Tibial artery (tissue), 4 donors: ENCODE results near the gene ARHGAP12.

Source experiments
- DNase-seq, 2 donors: peaks; one replicate each; pipeline ENCODE4 v3.0.0-alpha.2; 2019
- H3K27ac ChIP-seq, 2 donors: fragments of 200-600 bp; sonication (generic) in 1 of 2; 1 replicate in 1 of 2; 2 replicates in 1 of 2; pipeline ENCODE4 v1.5.1; 2018 to 2019; ENCODE audit warnings: mild to moderate bottlenecking in 1 of 2
- H3K27me3 ChIP-seq, 2 donors: fragments of 200-600 bp; sonication (generic) in 1 of 2; one replicate each; pipeline versions ENCODE4 v1.5.1 to v1.6.0; 2016 to 2019
- H3K36me3 ChIP-seq, 3 donors: fragments of 200-600 bp; sonication (generic) in 2 of 3; one replicate each; pipeline ENCODE4 v1.5.1; 2016 to 2019; ENCODE audit warnings: mild to moderate bottlenecking in 2 of 3
- H3K4me1 ChIP-seq, 4 donors: fragments of 200-600 bp; sonication (generic) in 2 of 4; 1 replicate in 3 of 4; 2 replicates in 1 of 4; pipeline ENCODE4 v1.5.1; 2016 to 2019
- H3K4me3 ChIP-seq, 2 donors: fragments of 200-600 bp; sonication (generic) in 1 of 2; 1 replicate in 1 of 2; 2 replicates in 1 of 2; pipeline ENCODE4 v1.5.1; 2018 to 2019; ENCODE audit warnings: mild to moderate bottlenecking in 2 of 2
- H3K9me3 ChIP-seq, 3 donors: fragments of 200-600 bp; sonication (generic) in 1 of 3; one replicate each; pipeline ENCODE4 v1.5.1; 2016 to 2019
- intact Hi-C: fragments of 100-400 bp; cut with DNase I; formaldehyde crosslinking; loops from one replicate; pipeline ENCODE4 v1.15.0; 2023; ENCODE audit warnings: low total_unique reads
- TF ChIP-seq, protein P1 (sequence below), 2 experiments: fragments of 200-600 bp in 1 of 2; fragments of 450-650 bp in 1 of 2; IDR thresholded peaks; one replicate each; pipeline ENCODE4 v1.5.1; 2017 to 2019; ENCODE audit warnings: antibody characterized with exemption in 2 of 2, mild to moderate bottlenecking in 1 of 2, moderate library complexity in 1 of 2

The ARHGAP12 gene

GRCh38 chr10:31940839-31941653 lies 12.4 kb upstream of the ARHGAP12 start:
- Histone ChIP-seq H3K27ac (no peak overlapping the region), H3K9me3 (no peaks in the 10 kb centered on the region), H3K4me3 (no peak overlapping the region), H3K27me3 (no peaks in the 10 kb centered on the region), H3K4me1 (peaks cover 0 to 28% (median 8%) of the 10 kb centered on the region in 4 donors), H3K36me3 (no peaks in the 10 kb centered on the region)
- no peak for DNase-seq
- intact Hi-C loops = loop anchor here (10.0 kb wide), 1 partner anchor 76 kb away; no protein-coding TSS in a partner anchor
- TF ChIP-seq, protein P1, sequence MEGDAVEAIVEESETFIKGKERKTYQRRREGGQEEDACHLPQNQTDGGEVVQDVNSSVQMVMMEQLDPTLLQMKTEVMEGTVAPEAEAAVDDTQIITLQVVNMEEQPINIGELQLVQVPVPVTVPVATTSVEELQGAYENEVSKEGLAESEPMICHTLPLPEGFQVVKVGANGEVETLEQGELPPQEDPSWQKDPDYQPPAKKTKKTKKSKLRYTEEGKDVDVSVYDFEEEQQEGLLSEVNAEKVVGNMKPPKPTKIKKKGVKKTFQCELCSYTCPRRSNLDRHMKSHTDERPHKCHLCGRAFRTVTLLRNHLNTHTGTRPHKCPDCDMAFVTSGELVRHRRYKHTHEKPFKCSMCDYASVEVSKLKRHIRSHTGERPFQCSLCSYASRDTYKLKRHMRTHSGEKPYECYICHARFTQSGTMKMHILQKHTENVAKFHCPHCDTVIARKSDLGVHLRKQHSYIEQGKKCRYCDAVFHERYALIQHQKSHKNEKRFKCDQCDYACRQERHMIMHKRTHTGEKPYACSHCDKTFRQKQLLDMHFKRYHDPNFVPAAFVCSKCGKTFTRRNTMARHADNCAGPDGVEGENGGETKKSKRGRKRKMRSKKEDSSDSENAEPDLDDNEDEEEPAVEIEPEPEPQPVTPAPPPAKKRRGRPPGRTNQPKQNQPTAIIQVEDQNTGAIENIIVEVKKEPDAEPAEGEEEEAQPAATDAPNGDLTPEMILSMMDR (IDR thresholded peaks at IDR 0.05) = no peak

DNA sequence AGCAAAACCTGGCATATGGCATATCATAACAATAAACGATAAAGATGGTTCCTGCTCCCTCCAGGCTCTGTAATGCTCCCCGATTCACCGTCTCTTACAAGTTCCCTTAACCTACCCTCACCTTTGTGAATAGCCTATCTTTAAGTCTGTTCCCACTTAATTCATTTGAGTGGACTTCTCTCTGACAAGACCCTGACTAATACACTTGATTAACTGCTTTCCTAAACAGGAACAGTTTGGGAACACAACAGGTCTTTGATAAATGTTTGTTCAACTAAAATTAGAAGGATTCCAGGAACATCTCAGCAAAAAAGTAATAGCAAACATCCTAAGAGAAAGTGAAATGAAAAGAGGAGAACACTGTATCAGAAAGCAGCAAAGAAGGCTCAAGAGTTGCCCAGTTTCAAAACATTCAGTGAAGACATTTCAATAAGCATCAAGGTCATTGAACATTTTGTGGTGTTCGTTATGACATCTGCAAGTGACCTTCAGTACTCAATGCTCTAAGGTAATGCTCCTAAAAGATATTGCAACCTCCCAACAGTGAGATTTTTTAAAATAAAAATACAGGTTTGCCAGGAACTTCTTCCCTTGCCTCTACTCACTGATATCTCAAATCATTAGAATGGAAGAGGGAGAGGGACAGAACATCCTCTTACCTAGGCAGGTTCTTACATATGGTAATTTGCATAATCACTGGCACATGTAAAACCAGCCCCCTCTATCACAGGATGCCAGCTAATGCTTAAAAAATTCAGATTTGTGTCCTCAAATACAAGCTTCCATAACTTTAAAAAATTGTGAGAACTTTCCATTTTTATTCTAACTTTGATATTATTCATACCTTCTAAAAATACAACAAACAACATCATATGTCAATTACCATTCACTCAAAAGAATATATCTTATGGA lies 11.4 kb upstream of the ARHGAP12 start:
- peaks cover 0 to 28% (median 8%) of the 10 kb centered on the region in 4 donors for H3K4me1 ChIP-seq
- no peaks in the 10 kb centered on the region for H3K9me3 ChIP-seq
- no peak overlapping the region for H3K27ac ChIP-seq
- H3K27me3 ChIP-seq = no peaks in the 10 kb centered on the region
- intact Hi-C loops = loop anchor here (10.0 kb wide), 1 partner anchor 75 kb away; no protein-coding TSS in a partner anchor
- no peak overlapping the region for H3K4me3 ChIP-seq
- TF ChIP-seq, protein P1 (IDR thresholded peaks at IDR 0.05) = no peak
- no peak for DNase-seq
- H3K36me3 ChIP-seq = no peaks in the 10 kb centered on the region

- no peak overlapping the region for H3K4me3 ChIP-seq
These were observed 8.7 kb upstream of the ARHGAP12 start for GRCh38 chr10:31937371-31937770.

GRCh38 chr10:31936933-31937332 lies 8.3 kb upstream of the ARHGAP12 start:
- intact Hi-C loops = no loop called here
- no peak overlapping the region for H3K4me3 ChIP-seq
- H3K9me3 ChIP-seq = no peaks in the 10 kb centered on the region
- H3K27ac ChIP-seq = peak overlapping the region in 1 of 2 donors; percentile 22
- no peaks in the 10 kb centered on the region for H3K36me3 ChIP-seq
- peaks cover 0 to 28% (median 6%) of the 10 kb centered on the region in 4 donors for H3K4me1 ChIP-seq
- TF ChIP-seq, protein P1 (IDR thresholded peaks at IDR 0.05) = no peak
- no peak for DNase-seq
- no peaks in the 10 kb centered on the region for H3K27me3 ChIP-seq

More at GRCh38 chr10:31937371-31937770, 8.7 kb upstream of the ARHGAP12 start:
- Histone ChIP-seq H3K9me3 (no peaks in the 10 kb centered on the region), H3K36me3 (no peaks in the 10 kb centered on the region), H3K4me1 (peaks cover 0 to 28% (median 6%) of the 10 kb centered on the region in 4 donors), H3K27me3 (no peaks in the 10 kb centered on the region), H3K27ac (peak overlapping the region in 1 of 2 donors; percentile 22)
- TF ChIP-seq, protein P1 (IDR thresholded peaks at IDR 0.05) = no peak
- DNase-seq = no peak
- intact Hi-C loops = no loop called here

DNA sequence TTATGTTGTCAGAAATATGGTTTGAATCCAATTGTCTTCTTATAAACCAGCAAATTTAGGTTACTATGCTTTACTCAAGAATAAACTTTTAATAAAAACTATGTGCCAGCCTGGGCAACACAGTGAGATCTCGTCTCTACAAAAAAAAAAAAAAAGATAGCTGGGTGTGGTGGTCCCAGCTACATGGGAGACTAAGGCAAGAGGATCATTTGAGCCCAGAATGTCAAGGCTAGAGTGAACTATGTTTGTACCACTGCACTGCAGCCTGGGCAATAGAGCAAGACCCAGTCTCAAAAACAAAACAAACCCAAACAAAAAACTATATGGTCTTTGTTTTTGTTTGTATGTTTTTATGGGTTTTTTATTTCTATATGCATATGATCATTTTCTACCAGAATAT lies 7.5 kb upstream of the ARHGAP12 start:
- Histone ChIP-seq H3K27me3 (no peaks in the 10 kb centered on the region), H3K9me3 (no peaks in the 10 kb centered on the region), H3K4me3 (no peak overlapping the region), H3K4me1 (peaks cover 0 to 21% (median 6%) of the 10 kb centered on the region in 4 donors), H3K36me3 (no peaks in the 10 kb centered on the region), H3K27ac (no peak overlapping the region)
- intact Hi-C loops = no loop called here
- no peak for DNase-seq
- TF ChIP-seq, protein P1 (IDR thresholded peaks at IDR 0.05) = no peak
